NCI-H146 treated with DMSO at 0.1 percent for 48 hours (cell line): ENCODE data around the gene VDR.
"Not testable (repeated sequence)": the region's sequence is repeated elsewhere in the genome, so short reads cannot be mapped to it uniquely, and the experiment has no call there.

Experiments used
- DNase-seq: peaks from one replicate; lab custom pipeline; 2025; ENCODE audit not compliant: unreplicated experiment; lab: John Stamatoyannopoulos, UW

Gene VDR

GRCh38 chr12:47851303-47851952 is 53.4 kb downstream of the VDR start:
- DNase-seq: no peak

DNA sequence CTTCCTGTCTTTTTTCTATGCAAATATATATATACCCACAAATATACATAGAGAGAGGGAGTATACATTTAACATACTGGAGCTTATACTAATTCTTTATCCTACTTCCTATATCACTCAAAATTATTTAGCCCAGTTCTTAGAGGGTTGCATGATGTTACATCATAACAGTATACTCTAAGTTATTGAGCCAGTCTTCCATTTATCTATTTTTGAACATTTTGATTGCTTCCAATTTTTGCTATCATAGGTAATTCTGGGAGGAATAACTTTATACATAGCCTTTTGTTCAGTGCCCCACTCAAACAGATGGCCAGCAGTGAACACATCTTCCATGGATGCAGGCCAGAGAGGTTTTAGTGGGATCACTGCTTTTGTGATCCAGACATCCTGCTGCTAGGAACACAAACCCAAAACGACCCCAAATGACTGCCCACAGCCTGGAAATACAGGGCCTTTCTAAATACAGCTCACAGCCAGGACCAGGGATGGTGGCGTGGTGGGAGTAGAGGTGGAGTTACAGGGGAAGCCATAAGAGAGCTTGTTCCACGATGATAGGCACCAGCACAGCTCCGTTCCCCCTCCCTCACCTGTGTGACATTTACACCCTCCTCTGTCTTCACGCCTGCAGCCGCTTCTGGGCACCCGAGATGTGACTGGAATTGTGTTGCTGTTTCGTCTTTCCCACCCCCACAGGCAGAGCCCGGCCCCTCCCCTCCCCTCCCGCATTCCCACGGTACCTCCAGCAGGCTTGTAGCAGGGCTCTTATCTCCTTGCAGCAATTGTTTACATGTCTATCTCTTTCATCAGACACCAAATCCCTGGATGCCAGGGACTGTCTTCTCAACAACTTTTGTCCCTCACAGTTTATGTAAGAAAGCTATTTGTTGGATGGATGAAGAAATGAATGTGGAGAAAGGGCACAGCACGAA is 54.4 kb downstream of the VDR start:
- no peak for DNase-seq

DNA sequence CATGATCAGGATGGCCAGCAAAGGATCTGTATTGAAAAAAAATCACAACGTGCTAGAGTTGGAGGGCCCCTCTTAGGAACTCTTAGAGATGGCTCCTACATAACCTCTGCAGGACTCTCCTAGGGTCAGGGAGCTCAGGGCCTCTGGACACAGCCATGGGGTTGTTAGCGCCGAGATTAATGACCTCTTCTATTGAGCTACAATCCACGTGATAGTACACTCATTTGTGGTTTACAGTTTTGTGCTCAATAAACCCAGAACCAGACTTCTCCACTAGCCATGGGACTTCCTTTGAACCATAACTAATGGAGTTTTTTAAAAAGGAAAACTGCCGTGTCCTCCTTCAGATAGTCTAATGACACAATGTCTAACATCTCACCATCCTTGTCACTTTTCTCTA is 55.5 kb downstream of the VDR start:
- DNase-seq: no peak

DNA sequence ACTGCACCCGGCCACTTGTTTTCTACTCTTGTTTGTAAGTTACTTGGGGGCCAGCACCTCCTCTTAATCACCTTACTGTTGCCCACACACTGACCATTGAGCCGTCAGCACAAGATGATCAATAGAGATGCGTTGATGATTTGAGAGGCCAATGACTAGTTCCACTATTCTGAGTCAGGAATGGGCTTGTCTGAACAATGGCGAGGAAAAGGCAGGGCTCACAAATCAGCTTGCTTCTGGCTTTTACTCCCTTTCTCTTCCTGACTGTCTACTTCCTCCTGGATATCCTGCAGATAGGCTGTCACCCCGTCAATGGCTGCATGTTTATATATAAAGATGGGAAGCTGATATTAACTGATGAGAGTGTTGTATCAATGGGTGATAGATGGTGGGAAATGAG is 55.9 kb downstream of the VDR start:
- no peak for DNase-seq

DNA sequence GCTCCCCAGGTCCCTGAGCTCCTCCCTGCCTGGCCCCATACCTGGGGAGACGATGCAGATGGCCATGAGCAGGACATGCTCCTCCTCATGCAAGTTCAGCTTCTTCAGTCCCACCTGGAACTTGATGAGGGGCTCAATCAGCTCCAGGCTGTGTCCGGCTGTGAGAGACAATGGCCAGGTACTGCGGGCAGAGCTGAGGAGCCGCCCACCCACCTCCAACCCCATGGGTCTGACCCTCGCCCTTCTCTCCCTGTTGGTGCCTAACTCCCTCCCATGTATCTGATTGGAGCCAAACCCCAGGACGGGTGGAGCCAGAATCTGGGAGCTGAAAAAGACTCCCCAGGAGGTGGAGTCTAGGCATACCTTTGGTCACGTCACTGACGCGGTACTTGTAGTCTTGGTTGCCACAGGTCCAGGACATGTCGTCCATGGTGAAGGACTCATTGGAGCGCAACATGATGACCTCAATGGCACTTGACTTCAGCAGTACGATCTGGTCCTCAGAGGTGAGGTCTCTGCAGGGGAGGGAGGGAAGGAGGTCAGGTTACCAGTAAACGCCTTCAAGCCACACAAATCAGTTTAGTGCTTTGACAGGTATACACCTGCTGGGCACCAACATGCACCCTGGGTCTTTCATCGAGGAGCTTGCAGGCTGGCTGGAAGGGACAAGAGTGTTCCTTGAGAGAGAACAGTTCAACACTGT is 58.3 kb downstream of the VDR start:
- no peak for DNase-seq

- DNase-seq: no peak
Measured at GRCh38 chr12:47845081-47845480, 59.7 kb downstream of the VDR start.

- DNase-seq: no peak
Measured at GRCh38 chr12:47844264-47845019, 60.4 kb downstream of the VDR start.

DNA sequence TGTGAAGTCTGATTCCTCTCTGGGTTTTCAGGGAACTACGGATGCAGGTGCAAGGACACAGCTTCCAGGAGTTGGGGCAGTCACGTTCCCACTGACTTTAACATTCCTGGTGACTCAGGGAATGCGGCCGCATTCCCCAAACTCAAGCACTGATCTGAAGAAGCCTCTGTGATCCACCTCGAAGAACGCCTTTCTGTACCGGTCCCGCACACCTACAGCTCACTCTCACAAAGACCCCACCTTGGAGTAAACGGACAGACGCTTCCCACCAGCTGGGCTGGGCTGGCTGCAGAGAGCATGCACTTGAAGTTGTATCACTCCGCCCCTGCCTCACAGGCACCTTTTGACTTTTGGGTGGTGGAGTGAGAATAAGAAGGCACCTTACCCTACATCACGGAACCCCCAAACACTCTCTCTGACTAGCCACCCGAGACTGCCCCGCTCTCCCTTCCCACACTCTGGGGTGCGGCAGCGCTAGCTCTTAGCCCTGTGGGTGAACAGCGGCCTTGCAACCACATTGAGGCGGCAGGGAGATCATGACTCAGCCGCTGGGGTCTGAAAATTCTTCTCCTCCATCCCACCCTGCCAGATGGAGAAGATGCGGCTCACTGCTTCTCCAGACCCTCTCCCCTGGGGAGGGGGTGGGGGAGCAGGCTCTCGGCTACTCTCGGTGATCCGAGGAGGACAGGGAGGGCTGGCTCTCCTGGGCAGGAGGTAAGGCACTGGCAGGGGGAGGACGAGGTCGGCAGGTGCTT is 61.4 kb downstream of the VDR start:
- DNase-seq: no peak

- DNase-seq: not testable (repeated sequence)
Measured at GRCh38 chr12:47842543-47842942, 62.3 kb downstream of the VDR start.

DNA sequence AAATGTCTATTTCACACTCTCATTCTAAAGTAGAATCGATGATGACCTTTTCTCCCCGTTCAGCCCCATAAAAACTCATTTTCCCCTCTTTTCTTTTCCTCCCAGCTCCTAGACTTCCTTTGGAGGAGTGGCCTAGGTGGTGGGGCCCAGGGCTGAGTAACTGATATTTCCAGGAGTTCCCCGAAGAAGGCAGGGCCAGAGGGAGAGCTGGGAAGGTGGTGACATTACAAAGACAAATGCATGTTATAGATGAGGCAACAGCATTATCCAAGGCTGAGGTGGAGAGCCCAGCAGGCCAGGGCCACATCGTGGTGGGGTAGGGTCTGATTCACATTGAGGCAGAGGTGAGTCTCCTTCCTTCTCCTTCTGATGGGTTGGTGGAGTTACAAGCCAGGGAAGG is 62.9 kb downstream of the VDR start:
- no peak for DNase-seq

- no peak for DNase-seq
Measured at GRCh38 chr12:47841501-47841900, 63.3 kb downstream of the VDR start.

DNA sequence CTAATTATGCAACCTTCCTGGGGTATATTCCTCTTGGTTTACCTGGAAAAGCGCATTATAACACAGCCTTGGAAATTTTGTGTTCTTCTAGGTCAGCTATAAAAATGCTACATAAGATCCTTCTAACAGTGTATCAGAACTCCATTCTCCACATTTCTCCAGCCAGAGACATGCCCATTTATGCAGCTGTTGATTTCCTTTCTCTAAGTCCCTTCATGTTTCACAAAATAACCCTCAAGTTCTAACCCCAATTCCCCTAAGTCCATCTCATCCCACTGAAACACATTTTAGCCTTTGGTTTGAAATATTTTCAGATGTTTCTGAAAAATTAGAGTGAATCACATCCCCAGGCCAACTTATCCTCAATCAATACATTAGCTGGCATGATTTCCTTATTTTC is 64.2 kb downstream of the VDR start:
- DNase-seq: no peak

DNA sequence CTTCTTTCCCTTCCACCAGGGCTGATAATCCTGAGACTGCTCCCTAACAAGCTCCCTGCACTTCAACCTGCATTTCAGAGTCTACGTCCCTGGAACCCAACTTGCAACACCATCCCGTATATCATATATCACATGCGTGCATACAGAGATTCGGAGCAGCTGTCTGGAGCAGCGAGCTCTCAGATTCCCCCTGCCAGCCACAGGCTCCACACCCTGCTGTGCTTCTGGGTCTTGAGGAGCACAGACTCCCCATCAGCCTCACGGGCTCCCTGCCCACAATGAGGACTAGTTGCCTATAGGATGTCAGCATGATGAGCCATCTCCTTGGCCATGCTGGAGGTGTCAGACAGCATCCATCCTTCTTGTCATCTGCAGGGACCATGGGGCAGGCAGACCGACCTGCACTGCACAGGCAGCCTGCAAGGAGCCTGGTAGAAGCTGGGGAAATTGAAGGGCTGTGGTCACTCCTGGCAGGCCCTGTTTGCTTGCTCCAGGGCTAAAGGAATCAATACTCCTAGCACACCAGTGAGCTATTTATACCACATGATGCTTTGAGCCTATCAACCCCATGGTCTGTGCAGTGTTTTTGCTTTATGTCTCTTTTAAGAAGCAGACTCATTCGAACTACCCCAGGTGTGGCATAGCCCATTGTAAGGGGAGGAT is 65.4 kb downstream of the VDR start:
- DNase-seq: no peak

GRCh38 chr12:47838286-47838931 is 66.4 kb downstream of the VDR start:
- no peak for DNase-seq

DNA sequence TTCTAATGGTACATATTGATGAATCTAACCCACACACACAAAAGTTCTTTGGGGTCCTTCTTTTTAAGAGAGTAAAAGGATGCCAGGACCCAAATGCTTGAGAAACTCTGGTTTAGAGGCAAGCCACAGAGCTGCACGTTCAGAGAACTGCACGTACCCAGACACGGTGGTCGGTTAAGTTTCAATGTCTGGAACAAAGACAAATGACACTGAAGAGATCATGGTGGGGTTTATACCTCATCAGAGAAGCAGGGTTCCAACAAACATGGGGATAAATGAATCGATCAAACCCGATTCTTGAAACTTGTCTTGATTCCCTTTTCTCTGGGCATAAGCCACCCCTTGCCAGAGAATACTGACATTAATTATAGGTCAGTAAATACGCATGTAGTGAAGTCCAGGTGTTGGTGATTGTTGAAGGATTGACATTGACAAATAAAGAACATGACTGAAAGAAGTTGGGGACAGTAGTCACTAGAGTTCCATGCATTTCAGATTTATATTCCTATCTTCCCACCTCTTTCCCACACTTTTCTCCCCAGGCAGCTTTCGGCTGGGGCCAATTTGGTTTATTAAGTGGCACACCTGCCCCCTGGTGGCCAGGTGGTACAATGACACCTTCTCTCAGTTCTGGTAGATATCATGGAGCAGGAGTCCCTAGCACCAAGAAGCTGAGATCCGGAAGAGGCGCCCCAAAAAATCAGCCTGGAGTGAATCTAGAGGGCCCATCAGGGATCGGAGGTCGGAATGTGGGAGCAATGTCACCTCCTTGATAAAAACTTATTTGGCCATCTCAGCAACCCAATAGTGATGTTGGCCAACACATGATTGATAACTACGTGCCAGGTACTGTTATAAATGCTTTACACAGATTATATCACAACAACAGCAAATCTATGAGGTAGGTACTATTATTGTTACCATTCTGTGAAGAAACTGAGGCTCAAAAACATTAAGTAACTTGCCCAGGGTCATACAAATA is 67.3 kb downstream of the VDR start:
- DNase-seq: peak; percentile 54

DNA sequence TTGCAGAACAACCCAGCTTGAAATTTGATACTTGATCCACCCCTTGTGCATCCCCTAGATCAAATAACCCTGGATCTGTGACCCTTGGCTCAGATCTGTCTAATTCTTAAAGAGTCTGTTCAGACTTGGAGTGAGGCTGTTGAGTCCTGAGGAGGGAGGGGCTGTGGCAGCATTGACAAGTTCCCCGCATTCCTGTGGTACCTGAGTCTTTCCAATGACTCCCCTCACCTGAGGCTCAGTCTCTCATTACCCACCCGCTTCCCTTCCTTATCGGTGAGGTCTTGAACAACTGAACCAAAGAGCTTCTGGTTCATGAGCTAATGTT is 69.0 kb downstream of the VDR start:
- DNase-seq: no peak

- no peak for DNase-seq
Measured at GRCh38 chr12:47835006-47835830, 69.6 kb downstream of the VDR start.
